Liver (tissue), 9 donors: ENCODE data around the gene NEDD4. TPM values are rescaled to one million over a fixed set of nuclear protein-coding genes. Genes with fewer than 3 reads are reported as not detected.

Experiments
- DNase-seq: peaks from one replicate; pipeline ENCODE4 v3.0.0-alpha.2; 2017; ENCODE audit warnings: low spot score
- H3K27ac ChIP-seq, 2 donors: one replicate each; pipeline ENCODE4 v1.7.0; 2013; ENCODE audit warnings: inconsistent platforms in 2 of 2, low read length in 2 of 2, control low read depth in 1 of 2, low read depth in 1 of 2, mild to moderate bottlenecking in 1 of 2
- H3K27me3 ChIP-seq, 4 donors: one replicate each; pipeline versions ENCODE4 v1.6.1 to v1.7.0; 2013; ENCODE audit warnings: low read length in 3 of 4, inconsistent platforms in 1 of 4, mild to moderate bottlenecking in 1 of 4, moderate library complexity in 1 of 4; ENCODE audit not compliant: control insufficient read depth in 4 of 4, insufficient read depth in 4 of 4
- H3K36me3 ChIP-seq, 4 donors: one replicate each; pipeline versions ENCODE4 v1.6.1 to v1.7.0; 2013; ENCODE audit warnings: low read length in 3 of 4, mild to moderate bottlenecking in 3 of 4, low read depth in 1 of 4, moderate library complexity in 1 of 4; ENCODE audit not compliant: control insufficient read depth in 4 of 4, insufficient read depth in 3 of 4
- H3K4me1 ChIP-seq, 4 donors: one replicate each; pipeline versions ENCODE4 v1.6.1 to v1.7.0; 2013; ENCODE audit warnings: low read length in 3 of 4, mild to moderate bottlenecking in 3 of 4, moderate library complexity in 1 of 4; ENCODE audit not compliant: control insufficient read depth in 4 of 4, insufficient read depth in 4 of 4
- H3K4me3 ChIP-seq, 3 donors: one replicate each; pipeline versions ENCODE4 v1.6.1 to v1.7.0; 2013; ENCODE audit warnings: low read length in 3 of 3, control low read depth in 1 of 3, low read depth in 1 of 3, mild to moderate bottlenecking in 1 of 3
- H3K9ac ChIP-seq, 2 donors: one replicate each; pipeline ENCODE4 v1.7.0; 2013; ENCODE audit warnings: low read length in 2 of 2, mild to moderate bottlenecking in 2 of 2, moderate library complexity in 2 of 2, control low read depth in 1 of 2, low read depth in 1 of 2
- H3K9me3 ChIP-seq, 4 donors: one replicate each; pipeline versions ENCODE4 v1.6.1 to v1.7.0; 2013; ENCODE audit warnings: low read length in 3 of 4; ENCODE audit not compliant: control insufficient read depth in 4 of 4
- CTCF ChIP-seq: fragments of 150-350 bp; IDR thresholded peaks from 2 replicates; pipeline ENCODE4 v1.5.1; 2017; ENCODE audit warnings: improper control_type of control experiment, low read depth, low read length; ENCODE audit not compliant: missing input control
- EGR1 ChIP-seq, 2 donors: IDR thresholded peaks; 2 replicates each; pipeline ENCODE4 v1.6.1; 2016 to 2018; ENCODE audit warnings: antibody characterized with exemption in 2 of 2, low read depth in 2 of 2
- FOXA1 ChIP-seq: IDR thresholded peaks from 2 replicates; pipeline ENCODE4 v1.6.1; 2016; ENCODE audit warnings: antibody characterized with exemption
- FOXA2 ChIP-seq: IDR thresholded peaks from 2 replicates; pipeline ENCODE4 v1.6.1; 2016; ENCODE audit warnings: antibody characterized with exemption
- GABPA ChIP-seq, 2 donors: IDR thresholded peaks in 1 of 2; conservative IDR thresholded peaks in 1 of 2; 2 replicates each; pipeline ENCODE4 v1.6.1; 2016; ENCODE audit warnings: antibody characterized with exemption in 2 of 2, mild to moderate bottlenecking in 1 of 2, moderate library complexity in 1 of 2
- HNF4A ChIP-seq, 2 donors: conservative IDR thresholded peaks; 2 replicates each; pipeline ENCODE4 v1.6.1; 2016; ENCODE audit warnings: antibody characterized with exemption in 2 of 2, mild to moderate bottlenecking in 2 of 2
- HNF4G ChIP-seq: IDR thresholded peaks from 2 replicates; pipeline ENCODE4 v1.6.1; 2016; ENCODE audit warnings: antibody characterized with exemption
- JUND ChIP-seq, 2 donors: IDR thresholded peaks; 2 replicates each; pipeline ENCODE4 v1.6.1; 2016; ENCODE audit warnings: antibody characterized with exemption in 2 of 2
- MAX ChIP-seq: IDR thresholded peaks from 2 replicates; pipeline ENCODE4 v1.6.1; 2016; ENCODE audit warnings: antibody characterized with exemption
- NR2F2 ChIP-seq: IDR thresholded peaks from 2 replicates; pipeline ENCODE4 v1.6.1; 2016; ENCODE audit warnings: antibody characterized with exemption
- RAD21 ChIP-seq, 2 donors: IDR thresholded peaks; 2 replicates each; pipeline ENCODE4 v1.6.1; 2016; ENCODE audit warnings: antibody characterized with exemption in 2 of 2, mild to moderate bottlenecking in 2 of 2
- REST ChIP-seq: IDR thresholded peaks from 2 replicates; pipeline ENCODE4 v1.6.1; 2016; ENCODE audit warnings: antibody characterized with exemption, mild to moderate bottlenecking
- RXRA ChIP-seq, 2 donors: IDR thresholded peaks; 2 replicates each; pipeline ENCODE4 v1.6.1; 2017 to 2018; ENCODE audit warnings: antibody characterized with exemption in 2 of 2, mild to moderate bottlenecking in 1 of 2
- SP1 ChIP-seq: IDR thresholded peaks from 2 replicates; pipeline ENCODE4 v1.6.1; 2018; ENCODE audit warnings: antibody characterized with exemption, mild to moderate bottlenecking
- YY1 ChIP-seq: IDR thresholded peaks from 2 replicates; pipeline ENCODE4 v1.6.1; 2016; ENCODE audit warnings: antibody characterized with exemption, mild to moderate bottlenecking
- ZBTB33 ChIP-seq: IDR thresholded peaks from 2 replicates; pipeline ENCODE4 v1.6.1; 2016; ENCODE audit warnings: antibody characterized with exemption
- WGBS: extraction: QIAGEN DNeasy Blood & Tissue Kit; methylation state at CpG from one replicate; pipeline ENCODE4 v1.1.7; 2013; 5-methylcytosine and 5-hydroxymethylcytosine counted together
- polyA plus RNA-seq, 2 donors: library from polyadenylated mRNA; stranded (reverse) in 1 of 2; unstranded in 1 of 2; fragments of 200-250 nt in 1 of 2; fragments of >200 nt in 1 of 2; fragmentation: Nextera tagmentation in 1 of 2; extraction: Ambion mirVana in 1 of 2; gene quantifications; one replicate each; pipeline versions ENCODE4 v1.2.1 to v1.2.3, GENCODE V29; 2013 to 2015
- total RNA-seq, 2 donors: library from RNA; depleted of rRNA; stranded (reverse); fragments of >200 nt; gene quantifications; one replicate each; pipeline ENCODE4 v1.2.3, GENCODE V29; 2014
- donor health status: healthy.
- donor health status: healthy.
- donor health status: healthy.
- donor health status: healthy.
- donor health status: healthy.

The NEDD4 gene
- total and polyA plus RNA-seq, 4 donors: 9.1 to 17.5 (median 12.4) TPM

- H3K9ac ChIP-seq: no peak overlapping the region
Measured at GRCh38 chr15:55999658-56000057, 6.2 kb upstream of the NEDD4 start.

GRCh38 chr15:55998478-55998877 lies 5.1 kb upstream of the NEDD4 start:
- 90% methylated on average over 1 of the region's 1 CpG for WGBS
- H3K9me3 ChIP-seq: no peaks in the 10 kb centered on the region
- H3K27me3 ChIP-seq: no peaks in the 10 kb centered on the region
- no peaks in the 10 kb centered on the region for H3K36me3 ChIP-seq
- no peak overlapping the region for H3K4me3 ChIP-seq
- no peak overlapping the region for H3K9ac ChIP-seq
- DNase-seq: no peak
- no peak overlapping the region for H3K27ac ChIP-seq
- peaks cover 0 to 6% (median 0%) of the 10 kb centered on the region in 4 donors for H3K4me1 ChIP-seq
- no peak for TF ChIP-seq SP1
- no peak for TF ChIP-seq HNF4G
- no peak for TF ChIP-seq YY1
- no peak for TF ChIP-seq CTCF
- TF ChIP-seq MAX: no peak
- no peak for TF ChIP-seq JUND (IDR thresholded peaks at IDR 0.05)
- no peak for TF ChIP-seq RXRA (IDR thresholded peaks at IDR 0.05)
- TF ChIP-seq GABPA (IDR thresholded peaks at IDR 0.05 in 1 of 2, conservative IDR thresholded peaks at IDR 0.05 in 1 of 2): no peak
- TF ChIP-seq FOXA1: no peak
- TF ChIP-seq RAD21 (IDR thresholded peaks at IDR 0.05): no peak
- no peak for TF ChIP-seq ZBTB33

More at GRCh38 chr15:55999658-56000057, 6.2 kb upstream of the NEDD4 start:
- TF ChIP-seq HNF4A (conservative IDR thresholded peaks at IDR 0.05) (no peak), HNF4G (no peak), MAX (no peak), RXRA (IDR thresholded peaks at IDR 0.05) (no peak), EGR1 (IDR thresholded peaks at IDR 0.05; ENCODE audit: low read depth in 2 of 2) (no peak), REST (no peak), CTCF (no peak), YY1 (no peak), GABPA (IDR thresholded peaks at IDR 0.05 in 1 of 2, conservative IDR thresholded peaks at IDR 0.05 in 1 of 2) (no peak), JUND (IDR thresholded peaks at IDR 0.05) (no peak), NR2F2 (no peak), FOXA2 (no peak)
- Histone ChIP-seq H3K4me1 (no peaks in the 10 kb centered on the region), H3K9me3 (no peaks in the 10 kb centered on the region), H3K27ac (no peak overlapping the region), H3K27me3 (no peaks in the 10 kb centered on the region), H3K4me3 (no peak overlapping the region), H3K36me3 (no peaks in the 10 kb centered on the region)
- DNase-seq: no peak
- 89% methylated on average over 1 of the region's 1 CpG for WGBS
